HL-60 (cell line): ENCODE results near the gene TRPV5.

Experiments used
- DNase-seq, 2 experiments: peaks; one replicate each; pipeline ENCODE4 v3.0.0-alpha.2; 2010 to 2020; ENCODE audit warnings: low read depth in 1 of 2, low spot score in 1 of 2
- H3K27ac ChIP-seq: fragments of 250-450 bp; sonication (Bioruptor Pico); replicated peaks from 2 replicates; pipeline ENCODE4 v1.5.1; 2020; ENCODE audit warnings: mild to moderate bottlenecking, moderate library complexity
- H3K27me3 ChIP-seq: fragments of 250-450 bp; sonication (Bioruptor Pico); 2 replicates; pipeline ENCODE4 v1.5.1; 2021; ENCODE audit warnings: mild to moderate bottlenecking, moderate library complexity; ENCODE audit not compliant: insufficient read depth, poor library complexity, severe bottlenecking
- H3K4me3 ChIP-seq: replicated peaks from 2 replicates; pipeline ENCODE4 v1.5.1; 2011; ENCODE audit warnings: mild to moderate bottlenecking, control low read depth, low read length; ENCODE audit not compliant: insufficient read depth
- GABPA ChIP-seq: IDR thresholded peaks from 2 replicates; pipeline ENCODE4 v1.6.1; 2012; ENCODE audit warnings: low read depth
- POLR2AphosphoS5 ChIP-seq: IDR thresholded peaks from 2 replicates; pipeline ENCODE4 v1.6.1; 2012; ENCODE audit warnings: low read depth
- SPI1 ChIP-seq: IDR thresholded peaks from 2 replicates; pipeline ENCODE4 v1.6.1; 2012; ENCODE audit warnings: low read depth, mild to moderate bottlenecking, borderline replicate concordance
- TF ChIP-seq, protein P1 (sequence below): IDR thresholded peaks from one replicate; pipeline ENCODE4 v1.5.1; 2011; ENCODE audit warnings: low read length, control low read depth, inconsistent platforms; ENCODE audit not compliant: insufficient read depth
- TF ChIP-seq, protein P2 (sequence below): IDR thresholded peaks from 2 replicates; pipeline ENCODE4 v1.6.1; 2012; ENCODE audit warnings: low read depth; ENCODE audit not compliant: insufficient replicate concordance

TRPV5 gene

GRCh38 chr7:142869434-142869833, 64.1 kb downstream of the TRPV5 start:
- TF ChIP-seq GABPA (no peak), SPI1 (no peak), POLR2AphosphoS5 (no peak)
- TF ChIP-seq, protein P1, sequence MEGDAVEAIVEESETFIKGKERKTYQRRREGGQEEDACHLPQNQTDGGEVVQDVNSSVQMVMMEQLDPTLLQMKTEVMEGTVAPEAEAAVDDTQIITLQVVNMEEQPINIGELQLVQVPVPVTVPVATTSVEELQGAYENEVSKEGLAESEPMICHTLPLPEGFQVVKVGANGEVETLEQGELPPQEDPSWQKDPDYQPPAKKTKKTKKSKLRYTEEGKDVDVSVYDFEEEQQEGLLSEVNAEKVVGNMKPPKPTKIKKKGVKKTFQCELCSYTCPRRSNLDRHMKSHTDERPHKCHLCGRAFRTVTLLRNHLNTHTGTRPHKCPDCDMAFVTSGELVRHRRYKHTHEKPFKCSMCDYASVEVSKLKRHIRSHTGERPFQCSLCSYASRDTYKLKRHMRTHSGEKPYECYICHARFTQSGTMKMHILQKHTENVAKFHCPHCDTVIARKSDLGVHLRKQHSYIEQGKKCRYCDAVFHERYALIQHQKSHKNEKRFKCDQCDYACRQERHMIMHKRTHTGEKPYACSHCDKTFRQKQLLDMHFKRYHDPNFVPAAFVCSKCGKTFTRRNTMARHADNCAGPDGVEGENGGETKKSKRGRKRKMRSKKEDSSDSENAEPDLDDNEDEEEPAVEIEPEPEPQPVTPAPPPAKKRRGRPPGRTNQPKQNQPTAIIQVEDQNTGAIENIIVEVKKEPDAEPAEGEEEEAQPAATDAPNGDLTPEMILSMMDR = no peak
- TF ChIP-seq, protein P2, sequence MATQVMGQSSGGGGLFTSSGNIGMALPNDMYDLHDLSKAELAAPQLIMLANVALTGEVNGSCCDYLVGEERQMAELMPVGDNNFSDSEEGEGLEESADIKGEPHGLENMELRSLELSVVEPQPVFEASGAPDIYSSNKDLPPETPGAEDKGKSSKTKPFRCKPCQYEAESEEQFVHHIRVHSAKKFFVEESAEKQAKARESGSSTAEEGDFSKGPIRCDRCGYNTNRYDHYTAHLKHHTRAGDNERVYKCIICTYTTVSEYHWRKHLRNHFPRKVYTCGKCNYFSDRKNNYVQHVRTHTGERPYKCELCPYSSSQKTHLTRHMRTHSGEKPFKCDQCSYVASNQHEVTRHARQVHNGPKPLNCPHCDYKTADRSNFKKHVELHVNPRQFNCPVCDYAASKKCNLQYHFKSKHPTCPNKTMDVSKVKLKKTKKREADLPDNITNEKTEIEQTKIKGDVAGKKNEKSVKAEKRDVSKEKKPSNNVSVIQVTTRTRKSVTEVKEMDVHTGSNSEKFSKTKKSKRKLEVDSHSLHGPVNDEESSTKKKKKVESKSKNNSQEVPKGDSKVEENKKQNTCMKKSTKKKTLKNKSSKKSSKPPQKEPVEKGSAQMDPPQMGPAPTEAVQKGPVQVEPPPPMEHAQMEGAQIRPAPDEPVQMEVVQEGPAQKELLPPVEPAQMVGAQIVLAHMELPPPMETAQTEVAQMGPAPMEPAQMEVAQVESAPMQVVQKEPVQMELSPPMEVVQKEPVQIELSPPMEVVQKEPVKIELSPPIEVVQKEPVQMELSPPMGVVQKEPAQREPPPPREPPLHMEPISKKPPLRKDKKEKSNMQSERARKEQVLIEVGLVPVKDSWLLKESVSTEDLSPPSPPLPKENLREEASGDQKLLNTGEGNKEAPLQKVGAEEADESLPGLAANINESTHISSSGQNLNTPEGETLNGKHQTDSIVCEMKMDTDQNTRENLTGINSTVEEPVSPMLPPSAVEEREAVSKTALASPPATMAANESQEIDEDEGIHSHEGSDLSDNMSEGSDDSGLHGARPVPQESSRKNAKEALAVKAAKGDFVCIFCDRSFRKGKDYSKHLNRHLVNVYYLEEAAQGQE = no peak
- Histone ChIP-seq H3K27me3 (no peaks in the 10 kb centered on the region), H3K4me3 (no peak overlapping the region), H3K27ac (no peak overlapping the region)
- no peak for DNase-seq

- Histone ChIP-seq H3K27me3 (no peaks in the 10 kb centered on the region), H3K27ac (no peak overlapping the region), H3K4me3 (no peak overlapping the region)
- TF ChIP-seq GABPA (no peak), POLR2AphosphoS5 (no peak), SPI1 (no peak)
- TF ChIP-seq, protein P1 = no peak
- TF ChIP-seq, protein P2 = no peak
- DNase-seq = no peak
Observed at GRCh38 chr7:142868986-142869415, 64.5 kb downstream of the TRPV5 start.

DNA sequence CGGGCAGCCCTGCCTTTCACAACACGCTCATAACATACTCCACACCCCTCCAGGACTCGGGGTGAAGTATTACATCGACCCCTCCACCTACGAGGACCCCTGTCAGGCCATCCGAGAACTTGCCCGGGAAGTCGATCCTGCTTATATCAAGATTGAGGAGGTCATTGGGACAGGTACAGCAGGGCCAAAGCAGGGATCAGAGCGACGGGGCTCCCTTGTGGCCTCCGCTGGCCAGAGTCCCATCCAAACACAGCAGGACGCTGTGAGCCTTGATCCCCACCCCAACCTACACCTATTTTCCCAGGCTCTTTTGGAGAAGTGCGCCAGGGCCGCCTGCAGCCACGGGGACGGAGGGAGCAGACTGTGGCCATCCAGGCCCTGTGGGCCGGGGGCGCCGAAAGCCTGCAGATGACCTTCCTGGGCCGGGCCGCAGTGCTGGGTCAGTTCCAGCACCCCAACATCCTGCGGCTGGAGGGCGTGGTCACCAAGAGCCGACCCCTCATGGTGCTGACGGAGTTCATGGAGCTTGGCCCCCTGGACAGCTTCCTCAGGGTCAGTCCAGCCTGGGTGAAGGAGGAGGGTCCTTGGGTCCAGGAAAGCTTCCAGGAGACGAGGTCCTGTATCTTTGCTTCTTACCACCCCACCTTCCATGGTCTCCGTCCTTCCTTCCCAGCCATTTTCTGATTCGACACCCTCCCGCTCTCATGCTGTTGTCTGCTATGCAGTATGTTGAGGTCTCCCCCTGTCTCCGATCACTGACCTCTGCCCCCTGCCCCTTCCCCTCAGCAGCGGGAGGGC, 65.2 kb downstream of the TRPV5 start:
- TF ChIP-seq GABPA (no peak), POLR2AphosphoS5 (no peak), SPI1 (no peak)
- TF ChIP-seq, protein P1 = no peak
- TF ChIP-seq, protein P2 = no peak
- no peak for DNase-seq
- H3K27me3 ChIP-seq = no peaks in the 10 kb centered on the region
- H3K4me3 ChIP-seq = no peak overlapping the region
- H3K27ac ChIP-seq = no peak overlapping the region
